Ovary (tissue), 9 donors: ENCODE measurements around the gene ABI3. TPM values are rescaled to one million over a fixed set of nuclear protein-coding genes. Genes with fewer than 3 reads are reported as not detected.
A peak's percentile ranks its signal among the peaks of the same experiment; 100 is the strongest.

Experiments used
- DNase-seq, 5 donors: peaks; one replicate each; pipeline ENCODE4 v3.0.0-alpha.2; 2019 to 2020
- H3K27ac ChIP-seq, 2 donors: fragments of 200-600 bp; one replicate each; pipeline versions ENCODE4 v1.5.1 to v1.8.0; 2019 to 2022
- H3K27me3 ChIP-seq: fragments of 200-600 bp; one replicate; pipeline ENCODE4 v1.8.0; 2022
- H3K36me3 ChIP-seq: fragments of 200-600 bp; sonication (generic); one replicate; pipeline ENCODE4 v1.5.1; 2019
- H3K4me1 ChIP-seq: one replicate; pipeline ENCODE4 v1.8.1; 2013; ENCODE audit warnings: mild to moderate bottlenecking, moderate library complexity; ENCODE audit not compliant: insufficient read depth
- H3K4me3 ChIP-seq: fragments of 200-600 bp; sonication (generic); one replicate; pipeline ENCODE4 v1.5.1; 2017
- H3K9me3 ChIP-seq, 2 donors: fragments of 200-600 bp in 1 of 2; sonication (generic) in 1 of 2; one replicate each; pipeline versions ENCODE4 v1.5.1 to v1.8.1; 2013 to 2019; ENCODE audit warnings: mild to moderate bottlenecking in 1 of 2, moderate library complexity in 1 of 2
- EP300 ChIP-seq: sonication (generic); formaldehyde crosslinking; IDR thresholded peaks from one replicate; pipeline ENCODE4 v1.6.1; 2017; ENCODE audit warnings: antibody characterized with exemption
- POLR2A ChIP-seq: fragments of 450-650 bp; IDR thresholded peaks from one replicate; pipeline ENCODE4 v1.6.1; 2017; ENCODE audit warnings: antibody characterized with exemption, mild to moderate bottlenecking, moderate library complexity
- WGBS, 3 donors: extraction: QIAGEN DNeasy Blood & Tissue Kit in 1 of 3; methylation state at CpG; one replicate each; pipeline versions ENCODE4 v1.1.5 to v1.1.7; 2013 to 2017; 5-methylcytosine and 5-hydroxymethylcytosine counted together
- intact Hi-C, 4 donors: fragments of 100-400 bp; cut with DNase I; formaldehyde crosslinking; loops; one replicate each; pipeline versions ENCODE4 v1.11.0 to v1.15.1; 2022 to 2023
- polyA plus RNA-seq, 2 donors: library from polyadenylated mRNA; stranded (reverse); fragments of 200-250 nt in 1 of 2; fragments of 350-450 nt in 1 of 2; fragmentation: Illumina TruSeq in 1 of 2; extraction: RNeasy Lipid Tissue Mini Kit (QIAGEN cat#74804) in 1 of 2; gene quantifications; one replicate each; pipeline ENCODE4 v1.2.3, GENCODE V29; 2013 to 2014
- total RNA-seq, 7 donors: library from RNA; depleted of rRNA in 2 of 7; stranded (reverse); fragments of >200 nt in 2 of 7; fragmentation: NEBNext Ultra II Directional in 3 of 7; extraction: Animal tissue kit (Norgen Biotek cat#: 25700) in 3 of 7; gene quantifications; one replicate each; pipeline versions ENCODE4 v1.1.0 to v1.2.4, GENCODE V29; 2016 to 2023
- TF ChIP-seq, protein P1 (sequence below), 3 donors: fragments of 450-650 bp in 2 of 3; fragments of 200-600 bp in 1 of 3; IDR thresholded peaks; one replicate each; pipeline versions ENCODE4 v1.5.1 to v1.8.0; 2016 to 2022; ENCODE audit warnings: antibody characterized with exemption in 3 of 3, mild to moderate bottlenecking in 1 of 3
- donor health status: DM: no; HTN: no; CAD: no; lungs with moderate emphysema.
- donor health status: DM: no; HTN: no; CAD: no.
- donor health status: Bipolar disorder and iron deficiency.
- donor health status: DM: yes; HTN: yes; CAD: no.
- donor health status: DM: no; HTN: no; CAD: no.
- donor health status: DM: yes; HTN: yes; CAD: no.

The ABI3 gene
- total and polyA plus RNA-seq, 9 donors, result 2.3 to 6.7 (median 4.4) TPM

DNA sequence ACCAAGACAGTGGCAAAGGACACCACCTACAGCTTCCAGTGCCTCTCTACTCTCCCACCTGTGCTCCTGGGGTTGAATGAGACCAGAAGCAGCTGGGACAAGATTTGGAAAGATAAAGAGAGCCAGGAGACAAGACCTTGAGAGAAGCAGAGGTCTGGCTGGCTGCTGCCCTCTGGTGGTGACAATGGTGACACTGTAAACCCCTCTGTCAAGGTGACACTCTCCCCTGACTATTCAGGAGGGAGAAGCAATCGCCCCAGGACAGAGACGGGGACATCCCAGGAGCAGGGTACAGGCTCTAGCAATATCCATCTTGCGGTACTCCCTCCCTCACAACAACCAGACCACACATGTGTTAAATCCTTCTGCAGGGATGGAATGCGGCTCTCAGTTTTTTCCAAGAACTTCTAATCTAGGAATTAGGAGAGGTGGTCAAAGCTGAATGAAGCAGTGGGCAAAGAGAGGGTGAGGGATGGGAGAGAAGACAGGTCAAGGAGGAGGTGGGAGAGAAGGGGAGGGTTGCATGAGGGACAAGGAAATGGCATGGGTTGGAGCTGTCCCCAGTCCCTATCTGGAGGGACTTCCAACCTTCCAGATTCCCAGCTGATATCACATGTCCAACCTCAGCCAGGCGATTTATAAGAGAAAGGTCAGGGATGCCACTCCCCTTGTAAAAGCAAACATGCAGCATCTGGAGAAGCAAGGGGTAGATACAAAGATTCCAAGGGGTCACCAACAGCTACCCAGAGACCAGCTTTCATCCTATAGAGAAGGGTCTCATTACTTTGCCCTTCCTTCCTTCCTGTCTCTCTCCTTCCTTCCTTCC is 17.1 kb downstream of the ABI3 start:
- 5 to 10% (median 9%) methylated on average over 5 of the region's 5 CpGs for WGBS, 3 donors
- TF ChIP-seq, protein P1, sequence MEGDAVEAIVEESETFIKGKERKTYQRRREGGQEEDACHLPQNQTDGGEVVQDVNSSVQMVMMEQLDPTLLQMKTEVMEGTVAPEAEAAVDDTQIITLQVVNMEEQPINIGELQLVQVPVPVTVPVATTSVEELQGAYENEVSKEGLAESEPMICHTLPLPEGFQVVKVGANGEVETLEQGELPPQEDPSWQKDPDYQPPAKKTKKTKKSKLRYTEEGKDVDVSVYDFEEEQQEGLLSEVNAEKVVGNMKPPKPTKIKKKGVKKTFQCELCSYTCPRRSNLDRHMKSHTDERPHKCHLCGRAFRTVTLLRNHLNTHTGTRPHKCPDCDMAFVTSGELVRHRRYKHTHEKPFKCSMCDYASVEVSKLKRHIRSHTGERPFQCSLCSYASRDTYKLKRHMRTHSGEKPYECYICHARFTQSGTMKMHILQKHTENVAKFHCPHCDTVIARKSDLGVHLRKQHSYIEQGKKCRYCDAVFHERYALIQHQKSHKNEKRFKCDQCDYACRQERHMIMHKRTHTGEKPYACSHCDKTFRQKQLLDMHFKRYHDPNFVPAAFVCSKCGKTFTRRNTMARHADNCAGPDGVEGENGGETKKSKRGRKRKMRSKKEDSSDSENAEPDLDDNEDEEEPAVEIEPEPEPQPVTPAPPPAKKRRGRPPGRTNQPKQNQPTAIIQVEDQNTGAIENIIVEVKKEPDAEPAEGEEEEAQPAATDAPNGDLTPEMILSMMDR (IDR thresholded peaks at IDR 0.05), result peak; percentile 42 to 52 (median 48)
- no peak for TF ChIP-seq EP300
- Histone ChIP-seq H3K4me3 (no peak overlapping the region), H3K4me1 (peaks cover 3% of the 10 kb centered on the region), H3K27ac (no peak overlapping the region), H3K36me3 (no peaks in the 10 kb centered on the region), H3K27me3 (peaks cover 2% of the 10 kb centered on the region), H3K9me3 (no peaks in the 10 kb centered on the region)
- peak in 4 of 5 donors; percentile 51 to 69 (median 66) for DNase-seq
- intact Hi-C loops, result loop anchor here in 1 of 4 donors (10.0 kb wide), 1 partner anchor 53 kb away; no protein-coding TSS in a partner anchor

DNA sequence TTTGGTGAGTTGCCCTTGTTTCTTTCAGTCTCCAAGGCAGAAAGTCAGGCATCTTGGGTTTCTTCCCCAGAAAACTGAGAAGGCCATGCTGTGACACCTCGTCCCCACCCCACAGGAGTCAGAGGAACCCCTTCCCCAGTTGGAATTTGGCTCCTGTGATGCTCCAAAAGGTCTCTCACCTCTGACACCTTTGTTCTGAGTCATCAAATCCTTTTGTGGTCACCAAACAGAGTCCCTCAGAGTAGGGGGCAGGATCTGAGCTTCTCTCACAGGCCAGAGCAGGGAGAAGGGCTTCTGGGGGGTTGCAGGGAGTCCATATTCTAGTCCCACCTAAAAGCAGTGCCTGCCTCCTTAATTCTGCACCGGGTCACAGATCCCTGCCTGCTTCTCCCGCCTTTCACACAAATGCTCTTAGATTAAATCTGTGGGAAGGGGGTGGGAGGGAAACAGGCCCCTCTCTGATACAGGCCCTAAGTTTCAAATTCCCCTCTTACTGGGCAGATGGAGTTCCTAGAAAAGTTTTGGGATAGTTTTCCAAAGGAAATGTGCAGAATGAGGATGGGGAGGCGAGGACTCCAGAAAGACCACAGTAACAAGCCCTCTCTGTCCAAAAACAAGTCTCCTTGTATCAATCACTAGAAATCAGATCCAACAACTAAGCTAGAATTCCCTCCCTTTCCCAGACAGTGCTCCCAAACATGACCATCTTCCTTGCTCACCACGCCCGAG is 18.7 kb downstream of the ABI3 start:
- Histone ChIP-seq H3K36me3 (no peaks in the 10 kb centered on the region), H3K9me3 (no peaks in the 10 kb centered on the region), H3K4me1 (peaks cover 1% of the 10 kb centered on the region), H3K4me3 (no peak overlapping the region), H3K27ac (no peak overlapping the region), H3K27me3 (peaks cover under 1% of the 10 kb centered on the region)
- 32 to 62% (median 46%) methylated on average over 6 of the region's 6 CpGs for WGBS, 3 donors
- no peak for DNase-seq
- intact Hi-C loops, result loop anchor here in 1 of 4 donors (10.0 kb wide), 1 partner anchor 54 kb away; no protein-coding TSS in a partner anchor
- TF ChIP-seq POLR2A (no peak), EP300 (no peak)
- TF ChIP-seq, protein P1 (IDR thresholded peaks at IDR 0.05), result no peak

DNA sequence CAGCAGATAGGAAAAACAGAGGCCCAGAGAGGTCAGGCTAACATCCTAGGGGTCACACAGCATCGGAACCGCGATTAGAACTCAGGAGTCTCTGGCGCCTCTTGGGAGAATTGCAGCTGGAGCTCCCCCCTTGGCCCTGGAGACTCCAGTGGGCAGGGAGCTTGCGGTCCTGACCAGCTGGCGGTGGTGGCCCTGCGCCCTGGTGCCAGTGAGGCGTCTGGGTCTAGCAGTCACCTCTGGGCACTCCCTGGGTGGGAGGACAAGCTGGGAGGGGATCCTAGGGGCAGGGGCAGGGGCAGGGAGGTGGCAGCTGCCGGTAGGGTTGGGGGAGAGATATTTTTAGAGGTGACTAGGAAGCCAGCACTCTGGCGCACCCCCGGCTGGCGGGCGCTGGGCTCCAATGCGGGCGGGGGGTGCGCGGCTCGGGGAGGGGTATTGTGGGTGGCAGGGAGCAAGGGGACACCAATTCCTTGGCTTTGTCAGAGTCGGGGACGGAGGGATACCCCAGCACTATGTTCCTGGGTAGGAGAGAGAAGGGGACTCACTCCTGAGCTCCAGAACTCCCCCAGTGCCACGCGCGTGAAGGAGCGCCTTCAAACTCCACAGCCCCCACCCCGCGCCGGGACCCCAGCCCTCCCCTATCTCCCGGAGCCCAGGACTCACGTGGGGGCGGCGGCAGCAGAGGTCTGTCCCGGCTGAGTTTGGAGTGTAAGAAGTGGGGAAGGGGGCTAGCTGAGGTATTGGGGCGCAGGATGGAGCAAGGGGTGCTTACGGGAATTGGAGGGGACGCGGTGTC is 19.5 kb downstream of the ABI3 start:
- H3K27me3 ChIP-seq, result no peaks in the 10 kb centered on the region
- H3K4me1 ChIP-seq, result no peaks in the 10 kb centered on the region
- TF ChIP-seq POLR2A, result no peak
- TF ChIP-seq EP300, result no peak
- TF ChIP-seq, protein P1 (IDR thresholded peaks at IDR 0.05), result no peak
- H3K9me3 ChIP-seq, result no peaks in the 10 kb centered on the region
- DNase-seq, result no peak
- 3 to 6% (median 3%) methylated on average over 34 to 36 of the region's 36 CpGs for WGBS, 3 donors
- no peaks in the 10 kb centered on the region for H3K36me3 ChIP-seq
- intact Hi-C loops, result loop anchor here in 1 of 4 donors (10.0 kb wide), 1 partner anchor 55 kb away; no protein-coding TSS in a partner anchor
- peak overlapping the region; percentile 47 for H3K4me3 ChIP-seq
- no peak overlapping the region for H3K27ac ChIP-seq
